Measurements from ENCODE around the gene ZNF428. TPM values are rescaled to one million over a fixed set of nuclear protein-coding genes. Genes with fewer than 3 reads are reported as not detected.

Gene ZNF428
- 15.5 and 19.8 TPM in 2 replicates for total RNA-seq

GRCh38 chr19:43619262-43620060 is at the start of gene ZNF428:
Gene ZNF428 (minus strand): TSS chr19:43619629. CDS start chr19:43614304, 5,325 bp downstream.

DNA sequence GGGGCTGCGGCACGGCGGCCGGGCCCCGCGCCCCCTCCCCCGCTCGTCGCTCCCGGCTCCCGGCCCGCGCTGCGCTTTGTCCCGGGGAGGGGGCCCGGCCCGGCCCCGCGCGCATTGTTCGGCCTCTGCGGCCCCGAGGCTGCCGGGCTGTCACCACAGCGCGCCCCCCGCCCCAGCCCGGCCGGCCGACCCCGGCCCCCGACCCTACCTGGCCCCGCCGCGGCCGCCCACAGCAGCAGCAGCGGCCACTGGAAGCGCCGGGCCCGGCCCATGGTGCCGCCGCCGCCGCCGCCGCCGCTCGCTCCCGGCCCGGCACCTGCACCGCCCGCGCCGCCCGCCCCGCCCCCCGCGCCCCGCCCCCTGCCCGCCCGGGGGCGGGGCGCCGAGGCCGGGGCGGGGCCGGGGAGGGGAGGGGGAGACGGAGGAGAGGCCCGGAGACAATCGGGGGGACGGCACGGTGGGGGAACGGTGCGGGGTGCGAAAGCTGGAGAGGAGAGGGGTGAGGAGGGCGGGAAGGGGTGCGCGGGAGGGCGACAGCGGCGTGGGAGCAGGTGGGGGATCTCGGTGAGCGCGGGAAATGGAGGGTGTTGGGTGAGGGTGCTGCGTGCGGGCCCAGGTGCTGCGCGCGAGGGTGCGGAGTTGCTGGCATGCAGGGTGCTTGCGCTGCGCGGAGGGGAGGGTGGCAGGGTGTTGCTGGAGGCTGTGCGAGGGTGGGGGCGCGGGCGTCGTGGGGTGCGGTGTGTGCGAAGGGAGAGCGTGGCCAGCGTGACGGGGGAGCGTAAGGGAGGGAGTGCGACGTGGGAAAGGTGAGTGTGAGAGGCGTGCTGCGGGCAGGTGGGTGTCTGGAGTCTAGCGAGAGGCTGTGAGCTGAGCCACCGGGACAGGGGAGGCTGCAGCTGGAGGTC is 20.3 kb upstream of the ZNF428 start, which contains the start of gene CADM4:
CADM4 (minus strand) TSS at position 332 of the 905 bp plus-strand sequence; CDS start at position 272, 60 bp downstream.

DNA sequence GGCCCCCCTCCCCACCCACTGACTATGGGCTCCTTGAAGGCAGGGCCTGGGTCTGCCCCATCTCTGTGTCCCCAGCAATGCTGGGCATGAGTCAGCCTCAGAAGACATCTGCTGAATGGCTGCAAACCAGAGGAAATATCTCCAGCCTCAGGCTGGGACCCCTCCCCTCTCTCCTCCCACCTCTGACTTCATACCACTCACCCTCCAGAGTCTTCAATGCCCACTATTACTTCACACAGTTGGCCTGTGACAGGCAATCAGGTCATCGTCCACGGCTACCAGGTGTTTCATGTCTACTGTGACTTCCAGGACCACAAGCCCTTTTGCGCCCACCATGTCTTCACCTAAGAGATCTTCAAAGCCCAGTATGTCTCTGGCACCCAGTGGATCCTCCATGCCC is 7.6 kb downstream of the ZNF428 start, which contains the start of gene SRRM5:
SRRM5 (plus strand) TSS at position 301 of the 400 bp plus-strand sequence; CDS start at position 335, 34 bp downstream.

DNA sequence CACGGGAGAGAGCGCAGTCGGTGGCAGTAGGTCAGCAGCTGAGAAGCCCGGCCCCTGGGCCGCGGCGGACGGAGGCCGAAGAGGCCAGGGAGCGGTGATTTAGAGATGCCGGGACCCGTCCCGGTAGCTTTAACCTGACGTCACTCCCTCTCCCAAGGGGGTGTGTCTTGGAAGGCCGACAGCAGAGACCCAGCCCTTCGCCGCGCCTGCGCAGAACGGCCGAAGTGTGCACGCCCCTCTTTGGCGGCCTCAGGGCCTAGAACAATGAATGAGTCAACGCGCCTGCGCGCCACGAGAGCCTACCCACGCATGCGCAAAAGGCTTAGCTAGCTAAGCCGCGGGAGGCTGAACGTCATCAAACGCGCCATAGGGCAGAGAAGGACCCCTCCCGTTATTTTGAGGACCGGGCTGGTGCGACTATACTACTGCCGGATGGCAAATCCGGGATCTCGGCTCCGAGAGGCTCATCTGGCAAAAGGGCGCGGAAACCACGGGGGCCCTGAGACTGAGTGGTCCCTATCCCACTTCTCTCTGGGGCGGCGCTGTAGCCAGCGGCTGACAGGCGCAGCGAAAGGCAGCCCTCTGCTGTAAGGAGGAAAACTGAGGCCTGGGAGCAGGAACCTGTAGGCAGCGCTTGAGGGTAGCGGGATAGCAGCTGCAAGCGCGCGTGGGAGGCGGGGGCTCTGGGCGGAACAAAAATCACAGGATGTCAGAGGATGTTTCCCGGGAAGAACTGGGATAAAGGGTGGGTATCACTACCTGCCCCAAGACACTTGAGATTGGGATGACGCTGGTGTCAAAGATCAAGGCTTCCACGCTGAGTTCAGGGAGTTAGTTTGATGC is 23.2 kb downstream of the ZNF428 start, which contains the start of the genes IRGQ and ZNF576:
IRGQ (minus strand) TSS at position 136 of the 843 bp plus-strand sequence. CDS start 796 bp downstream, outside the sequence.
ZNF576 (plus strand) TSS at position 597 of the 843 bp plus-strand sequence. CDS start 514 bp downstream, outside the sequence.

GRCh38 chr19:43575156-43575950 is 44.1 kb downstream of the ZNF428 start, which contains the start of the genes PINLYP and XRCC1:
Gene PINLYP (plus strand): TSS chr19:43575801. CDS start chr19:43577192, 1,391 bp downstream.
Gene XRCC1 (minus strand): TSS chr19:43575527. CDS start chr19:43575458, 69 bp downstream.

Other genes with a start within 250 kb of the ZNF428 start
- gene TEX101, start 204.7 kb downstream of the ZNF428 start, total RNA-seq, result not detected in 2 replicates
- gene LYPD3, start 154.0 kb downstream of the ZNF428 start, total RNA-seq, result 13.3 and 20.2 TPM in 2 replicates
- 20.8 and 31.5 TPM in 2 replicates for gene PHLDB3, start 114.9 kb downstream of the ZNF428 start, total RNA-seq
- gene ETHE1, start 92.4 kb downstream of the ZNF428 start, total RNA-seq, result 112 and 236 TPM in 2 replicates
- under 0.01 and 0.07 TPM in 2 replicates for gene ZNF575, start 86.4 kb downstream of the ZNF428 start, total RNA-seq
- 9.0 and 10.9 TPM in 2 replicates for gene XRCC1, start 44.1 kb downstream of the ZNF428 start, total RNA-seq
- 0.50 and 1.4 TPM in 2 replicates for gene PINLYP, start 43.8 kb downstream of the ZNF428 start, total RNA-seq
- gene IRGQ, start 23.5 kb downstream of the ZNF428 start, total RNA-seq, result 16.7 and 30.0 TPM in 2 replicates
- 9.2 TPM in 2 replicates for gene ZNF576, start 23.0 kb downstream of the ZNF428 start, total RNA-seq
- gene SRRM5, start 7.5 kb downstream of the ZNF428 start, total RNA-seq, result 0.07 TPM in 1 of 2 replicates, not detected in the other
- 11.6 and 18.7 TPM in 2 replicates for gene CADM4, start 20.2 kb upstream of the ZNF428 start, total RNA-seq
- 60.8 and 78.7 TPM in 2 replicates for gene PLAUR, start 50.5 kb upstream of the ZNF428 start, total RNA-seq
- gene IRGC, start 96.4 kb upstream of the ZNF428 start, total RNA-seq, result not detected in 2 replicates
- gene SMG9, start 135.3 kb upstream of the ZNF428 start, total RNA-seq, result 4.1 and 9.4 TPM in 2 replicates
- gene KCNN4, start 161.3 kb upstream of the ZNF428 start, total RNA-seq, result 1.4 and 13.7 TPM in 2 replicates
- gene LYPD5, start 182.8 kb upstream of the ZNF428 start, total RNA-seq, result 1.8 and 16.4 TPM in 2 replicates
- gene ZNF283, start 207.7 kb upstream of the ZNF428 start, total RNA-seq, result 13.3 and 20.5 TPM in 2 replicates

Data from nasal cavity respiratory epithelium epithelial cell of viscerocranial mucosa (primary cell).